ENCODE results near the gene SIGLEC1. TPM values are rescaled to one million over a fixed set of nuclear protein-coding genes. Genes with fewer than 3 reads are reported as not detected.

SIGLEC1 gene
- total and polyA plus RNA-seq, 2 donors (not counting 1 experiment from before 2014, with no cell fraction given), result 0.06 to 0.15 TPM

DNA sequence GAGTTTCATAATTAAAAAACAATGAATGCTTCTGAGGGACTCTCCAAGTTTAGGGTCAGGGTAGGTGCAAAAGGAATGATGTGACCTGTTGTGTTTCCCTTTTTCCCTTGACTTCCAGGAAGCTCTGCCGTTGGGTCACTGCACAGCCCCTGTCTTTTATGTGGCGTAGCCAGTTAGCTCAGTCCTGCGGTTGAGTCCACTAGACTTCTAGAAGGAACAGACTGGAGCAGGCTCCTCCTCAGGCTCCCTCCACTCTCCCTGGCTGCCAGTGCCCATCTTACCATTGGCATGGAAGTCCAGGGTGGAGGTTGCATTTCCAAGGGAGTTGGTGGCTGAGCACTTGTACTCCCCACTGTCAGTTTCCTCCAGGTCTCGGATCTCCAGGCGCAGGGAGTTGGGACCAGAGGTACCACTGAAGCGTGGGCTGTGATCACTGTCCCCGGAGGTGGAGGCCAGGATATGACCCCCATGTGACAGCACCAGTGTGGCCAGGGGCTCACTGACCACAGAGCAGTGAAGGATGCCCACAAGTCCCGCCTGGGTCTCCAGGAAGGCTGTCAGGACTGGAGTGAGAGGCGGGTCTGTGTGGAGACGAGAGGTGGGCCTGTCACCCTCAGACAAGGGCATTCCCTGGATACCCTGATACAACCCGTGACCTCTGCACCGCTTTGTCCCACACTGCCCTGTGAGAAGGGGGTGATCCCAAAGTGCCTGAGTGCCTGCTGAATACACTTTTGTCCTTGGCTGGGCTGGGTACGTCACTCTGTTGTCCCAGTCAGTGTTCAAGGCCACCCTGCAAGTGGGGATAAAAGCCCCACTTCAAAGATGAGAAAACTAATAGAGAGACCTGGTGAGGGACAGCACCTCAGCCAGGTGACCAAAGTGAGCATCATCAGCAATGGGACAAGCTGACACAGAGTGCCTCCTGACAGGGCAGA lies 11.1 kb downstream of the SIGLEC1 start:
- Histone ChIP-seq H3K27ac (ENCODE audit: low read length in 2 of 2) (no peak overlapping the region), H3K79me2 (ENCODE audit: control insufficient read depth, insufficient read depth, low read length) (no peaks in the 10 kb centered on the region), H3K36me3 (replicated peaks in 1 of 2; ENCODE audit: control extremely low read depth in 1 of 2, control insufficient read depth in 1 of 2, extremely low read depth in 1 of 2, insufficient read depth in 2 of 2, low read length in 1 of 2) (no peaks in the 10 kb centered on the region), H3K4me1 (ENCODE audit: control insufficient read depth in 2 of 2, insufficient read depth in 2 of 2, low read length in 2 of 2) (no peaks in the 10 kb centered on the region), H3K4me3 (ENCODE audit: control extremely low read depth in 1 of 5, extremely low read depth in 1 of 5, insufficient read depth in 1 of 5, low read depth in 2 of 5, low read length in 4 of 5) (no peak overlapping the region), H3K4me2 (replicated peaks; ENCODE audit: low read depth, low read length, poor library complexity, severe bottlenecking) (no peak overlapping the region), H3K9me3 (ENCODE audit: control extremely low read depth in 1 of 3, control insufficient read depth in 2 of 3, insufficient read depth in 1 of 3, low read length in 2 of 3) (peaks cover 0 to 10% (median 0%) of the 10 kb centered on the region in 3 donors), H3K27me3 (replicated peaks in 1 of 4; ENCODE audit: control extremely low read depth in 1 of 4, control insufficient read depth in 3 of 4, insufficient read depth in 4 of 4, low read length in 3 of 4) (no peaks in the 10 kb centered on the region), H2AFZ (ENCODE audit: insufficient read depth, low read depth, low read length, poor library complexity, severe bottlenecking) (no peak overlapping the region), H4K20me1 (ENCODE audit: control insufficient read depth, insufficient read depth, low read length, poor library complexity, severe bottlenecking) (no peaks in the 10 kb centered on the region), H3K9ac (ENCODE audit: low read length) (no peak overlapping the region)
- Mint-ChIP-seq H3K27ac (no peak overlapping the region), H3K27me3 (peaks cover 3% of the 10 kb centered on the region), H3K9me3 (ENCODE audit: insufficient read depth) (no peaks in the 10 kb centered on the region), H3K4me3 (no peak overlapping the region), H3K4me1 (no peaks in the 10 kb centered on the region)
- DNase-seq (no peak), ATAC-seq (ENCODE audit: low read depth) (no peak)
- TF ChIP-seq EZH2 (IDR thresholded peaks at IDR 0.05; ENCODE audit: borderline replicate concordance, insufficient read depth, low read depth, low read length, poor library complexity, severe bottlenecking), result no peak
- TF ChIP-seq, protein P1, sequence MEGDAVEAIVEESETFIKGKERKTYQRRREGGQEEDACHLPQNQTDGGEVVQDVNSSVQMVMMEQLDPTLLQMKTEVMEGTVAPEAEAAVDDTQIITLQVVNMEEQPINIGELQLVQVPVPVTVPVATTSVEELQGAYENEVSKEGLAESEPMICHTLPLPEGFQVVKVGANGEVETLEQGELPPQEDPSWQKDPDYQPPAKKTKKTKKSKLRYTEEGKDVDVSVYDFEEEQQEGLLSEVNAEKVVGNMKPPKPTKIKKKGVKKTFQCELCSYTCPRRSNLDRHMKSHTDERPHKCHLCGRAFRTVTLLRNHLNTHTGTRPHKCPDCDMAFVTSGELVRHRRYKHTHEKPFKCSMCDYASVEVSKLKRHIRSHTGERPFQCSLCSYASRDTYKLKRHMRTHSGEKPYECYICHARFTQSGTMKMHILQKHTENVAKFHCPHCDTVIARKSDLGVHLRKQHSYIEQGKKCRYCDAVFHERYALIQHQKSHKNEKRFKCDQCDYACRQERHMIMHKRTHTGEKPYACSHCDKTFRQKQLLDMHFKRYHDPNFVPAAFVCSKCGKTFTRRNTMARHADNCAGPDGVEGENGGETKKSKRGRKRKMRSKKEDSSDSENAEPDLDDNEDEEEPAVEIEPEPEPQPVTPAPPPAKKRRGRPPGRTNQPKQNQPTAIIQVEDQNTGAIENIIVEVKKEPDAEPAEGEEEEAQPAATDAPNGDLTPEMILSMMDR (IDR thresholded peaks at IDR 0.05), result no peak
- CTCF ChIA-PET, result interaction anchor here (0.7 to 0.9 kb wide), 2 partner anchors 9 to 1592 kb away, joined by 3 read pairs; no protein-coding TSS in a partner anchor
- WGBS (ENCODE audit: insufficient coverage), result 83% methylated on average over 11 of the region's 13 CpGs
- POLR2A ChIA-PET, result no interaction called here
- intact Hi-C loops (cut with micrococcal nuclease), result no loop called here

DNA sequence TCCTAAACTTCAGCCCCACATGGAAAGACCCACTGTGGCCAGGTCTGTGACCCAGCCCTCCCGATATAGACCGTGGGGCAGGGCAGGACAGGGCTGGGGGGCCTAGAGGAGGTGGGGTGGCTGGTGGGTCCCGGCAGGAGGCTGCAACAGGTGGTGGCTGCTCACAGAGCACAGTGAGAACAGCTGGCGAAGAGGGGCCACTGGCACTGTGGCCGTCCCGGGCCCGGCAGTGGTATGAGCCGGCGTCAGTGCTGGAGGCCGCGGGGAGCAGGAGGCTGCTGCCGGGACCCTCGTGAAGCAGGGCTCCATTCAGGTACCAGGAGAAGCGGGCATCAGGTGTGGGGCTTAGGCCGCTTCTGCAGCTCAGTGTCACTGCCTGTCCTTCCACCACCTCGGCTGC lies 13.4 kb downstream of the SIGLEC1 start:
- no peak for DNase-seq
- no peak for TF ChIP-seq EZH2 (IDR thresholded peaks at IDR 0.05; ENCODE audit: borderline replicate concordance, insufficient read depth, low read depth, low read length, poor library complexity, severe bottlenecking)
- TF ChIP-seq, protein P1 (IDR thresholded peaks at IDR 0.05), result no peak
- Histone ChIP-seq H3K27me3 (replicated peaks in 1 of 4; ENCODE audit: control extremely low read depth in 1 of 4, control insufficient read depth in 3 of 4, insufficient read depth in 4 of 4, low read length in 3 of 4) (no peaks in the 10 kb centered on the region), H3K4me1 (ENCODE audit: control insufficient read depth in 2 of 2, insufficient read depth in 2 of 2, low read length in 2 of 2) (no peaks in the 10 kb centered on the region), H3K4me3 (ENCODE audit: control extremely low read depth in 1 of 5, extremely low read depth in 1 of 5, insufficient read depth in 1 of 5, low read depth in 2 of 5, low read length in 4 of 5) (no peak overlapping the region), H4K20me1 (ENCODE audit: control insufficient read depth, insufficient read depth, low read length, poor library complexity, severe bottlenecking) (no peaks in the 10 kb centered on the region), H2AFZ (ENCODE audit: insufficient read depth, low read depth, low read length, poor library complexity, severe bottlenecking) (no peak overlapping the region), H3K27ac (ENCODE audit: low read length in 2 of 2) (no peak overlapping the region), H3K9me3 (ENCODE audit: control extremely low read depth in 1 of 3, control insufficient read depth in 2 of 3, insufficient read depth in 1 of 3, low read length in 2 of 3) (peaks cover 0 to 12% (median 0%) of the 10 kb centered on the region in 3 donors), H3K4me2 (replicated peaks; ENCODE audit: low read depth, low read length, poor library complexity, severe bottlenecking) (no peak overlapping the region), H3K79me2 (ENCODE audit: control insufficient read depth, insufficient read depth, low read length) (no peaks in the 10 kb centered on the region), H3K36me3 (replicated peaks in 1 of 2; ENCODE audit: control extremely low read depth in 1 of 2, control insufficient read depth in 1 of 2, extremely low read depth in 1 of 2, insufficient read depth in 2 of 2, low read length in 1 of 2) (no peaks in the 10 kb centered on the region), H3K9ac (ENCODE audit: low read length) (no peak overlapping the region)
- 96% methylated on average over 15 of the region's 16 CpGs for WGBS (ENCODE audit: insufficient coverage)
- Mint-ChIP-seq H3K4me1 (no peaks in the 10 kb centered on the region), H3K27me3 (peaks cover 1% of the 10 kb centered on the region), H3K9me3 (ENCODE audit: insufficient read depth) (no peaks in the 10 kb centered on the region), H3K27ac (no peak overlapping the region), H3K4me3 (no peak overlapping the region)
- ChIA-PET CTCF (no interaction called here), POLR2A (no interaction called here)
- intact Hi-C loops (cut with micrococcal nuclease), result no loop called here
- no peak for ATAC-seq (ENCODE audit: low read depth)

Data from B cell (primary cell).